Measurements from ENCODE around the gene OTUD3. TPM values are rescaled to one million over a fixed set of nuclear protein-coding genes. Genes with fewer than 3 reads are reported as not detected.

The OTUD3 gene
- total RNA-seq, 1 experiment from 2014 or later, result 2.5 TPM

DNA sequence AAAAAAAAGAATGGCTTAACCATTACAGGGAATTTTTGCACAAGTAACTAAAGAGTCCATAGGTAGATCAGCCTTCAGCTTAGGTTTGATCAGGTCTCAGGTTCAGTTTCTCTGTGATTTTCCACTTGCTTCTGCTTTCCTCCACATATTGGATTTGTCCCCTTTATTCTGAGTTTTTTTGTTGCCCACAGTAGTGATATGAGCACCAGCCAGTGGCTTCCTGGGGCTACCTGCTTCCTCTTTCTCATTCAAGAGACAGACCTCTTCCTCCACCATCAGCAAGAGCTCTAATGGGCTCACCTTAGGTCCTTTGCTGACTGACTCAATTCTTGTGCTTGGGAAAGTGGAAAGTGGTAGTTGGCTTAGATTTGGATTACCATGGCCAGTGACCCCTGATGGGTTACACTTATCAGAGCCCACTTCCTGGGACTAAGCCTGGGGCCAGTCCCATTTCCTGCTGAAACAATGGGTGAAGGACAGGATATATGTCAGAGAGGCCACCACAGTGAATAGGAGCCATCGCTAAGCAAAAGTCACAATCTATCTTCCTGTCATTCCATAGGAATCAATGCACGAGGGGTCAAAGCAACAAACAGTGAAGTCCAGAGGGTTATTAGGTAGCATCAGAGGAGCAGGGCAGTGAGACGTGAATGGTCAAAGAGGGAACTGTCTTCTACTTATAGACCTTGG is 54.0 kb downstream of the OTUD3 start:
- in situ Hi-C loops (cut with HindIII; ENCODE audit: low pct_unique_long_range_greater_than_20kb, low sequenced_read_pairs), result no loop called here
- no peak for DNase-seq (ENCODE audit: low read depth)

DNA sequence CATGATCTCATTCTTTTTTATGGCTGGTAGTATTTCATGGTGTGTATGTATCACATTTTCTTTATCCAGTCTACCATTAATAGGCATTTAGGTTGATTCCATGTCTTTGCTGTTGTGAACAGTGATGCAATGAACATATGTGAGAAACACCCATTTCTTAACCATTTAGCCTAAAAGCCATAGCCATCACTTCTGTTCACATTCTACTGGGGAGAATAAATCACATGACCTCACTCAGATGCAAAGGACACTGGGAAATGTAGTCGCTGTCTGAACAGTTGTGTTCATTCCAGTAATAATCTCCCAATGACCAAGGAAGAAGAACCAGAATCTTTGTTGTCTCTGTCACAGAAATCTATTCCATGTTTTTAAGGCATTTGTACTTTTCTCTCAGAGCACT is 56.3 kb downstream of the OTUD3 start:
- DNase-seq (ENCODE audit: low read depth), result no peak
- in situ Hi-C loops (cut with HindIII; ENCODE audit: low pct_unique_long_range_greater_than_20kb, low sequenced_read_pairs), result no loop called here

- in situ Hi-C loops (cut with HindIII; ENCODE audit: low pct_unique_long_range_greater_than_20kb, low sequenced_read_pairs), result no loop called here
Observed at GRCh38 chr1:19940486-19941205, 58.5 kb downstream of the OTUD3 start.

DNA sequence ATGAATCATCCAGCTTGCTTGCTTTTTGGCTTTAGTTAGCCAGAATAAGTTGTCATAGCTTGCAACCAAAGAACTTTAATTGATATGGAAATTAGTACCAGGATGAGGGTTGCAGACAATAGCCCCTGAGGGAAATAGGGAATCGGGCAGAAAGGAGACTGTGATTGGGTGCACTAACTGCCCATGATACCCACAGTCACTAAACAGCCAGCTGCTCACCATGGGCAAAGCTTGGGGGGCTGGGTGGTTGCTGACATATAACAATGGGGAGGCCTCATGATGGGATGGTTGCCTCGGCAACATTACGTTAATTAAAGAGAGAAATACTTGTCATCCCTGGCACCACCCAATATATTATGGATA is 59.0 kb downstream of the OTUD3 start:
- DNase-seq (ENCODE audit: low read depth), result no peak
- in situ Hi-C loops (cut with HindIII; ENCODE audit: low pct_unique_long_range_greater_than_20kb, low sequenced_read_pairs), result no loop called here

More at GRCh38 chr1:19940486-19941205, 58.5 kb downstream of the OTUD3 start:
- no peak for DNase-seq (ENCODE audit: low read depth)

DNA sequence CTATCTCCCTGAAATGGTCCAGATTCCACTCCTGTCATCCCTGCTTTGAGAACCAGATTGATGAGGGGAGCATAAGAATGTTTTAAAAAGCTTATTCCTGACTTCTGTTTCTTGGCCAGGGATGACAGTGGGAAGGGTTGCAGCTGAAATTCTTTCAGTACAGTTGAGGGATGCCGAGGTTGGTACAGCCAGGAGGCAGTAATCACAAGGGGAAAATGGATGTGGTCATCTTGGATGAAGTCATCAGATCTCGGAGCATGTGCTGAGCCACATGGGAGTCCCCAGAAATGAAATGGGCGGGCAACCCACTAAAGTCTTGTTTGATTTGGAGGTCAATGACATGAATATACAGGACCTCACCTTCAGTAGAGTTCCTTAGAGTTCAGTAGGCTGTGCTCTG is 59.9 kb downstream of the OTUD3 start:
- in situ Hi-C loops (cut with HindIII; ENCODE audit: low pct_unique_long_range_greater_than_20kb, low sequenced_read_pairs), result no loop called here
- DNase-seq (ENCODE audit: low read depth), result no peak

GRCh38 chr1:19942657-19943056 is 60.5 kb downstream of the OTUD3 start:
- in situ Hi-C loops (cut with HindIII; ENCODE audit: low pct_unique_long_range_greater_than_20kb, low sequenced_read_pairs), result no loop called here
- DNase-seq (ENCODE audit: low read depth), result no peak

DNA sequence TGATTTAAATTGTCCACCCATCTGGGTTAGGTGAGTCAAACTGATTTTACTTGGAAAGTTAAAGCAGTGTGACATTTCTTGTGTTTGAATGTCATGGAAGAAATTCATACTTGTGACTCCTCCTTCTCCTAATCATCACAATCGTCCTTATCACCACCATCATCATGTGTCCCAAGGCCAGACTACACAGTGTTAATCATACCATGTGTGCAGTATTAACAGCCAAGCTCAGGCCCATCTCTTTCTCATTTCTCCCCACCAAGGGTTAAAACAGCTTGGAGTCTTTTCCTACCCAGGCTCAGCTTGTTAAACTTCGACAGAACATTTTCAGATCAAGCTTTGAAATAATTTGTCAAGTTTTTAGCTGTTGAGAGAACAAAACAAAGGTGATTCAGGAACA is 63.7 kb downstream of the OTUD3 start:
- no peak for DNase-seq (ENCODE audit: low read depth)
- in situ Hi-C loops (cut with HindIII; ENCODE audit: low pct_unique_long_range_greater_than_20kb, low sequenced_read_pairs), result no loop called here

- in situ Hi-C loops (cut with HindIII; ENCODE audit: low pct_unique_long_range_greater_than_20kb, low sequenced_read_pairs), result no loop called here
- DNase-seq (ENCODE audit: low read depth), result no peak
Observed at GRCh38 chr1:19946331-19946751, 64.1 kb downstream of the OTUD3 start.

DNA sequence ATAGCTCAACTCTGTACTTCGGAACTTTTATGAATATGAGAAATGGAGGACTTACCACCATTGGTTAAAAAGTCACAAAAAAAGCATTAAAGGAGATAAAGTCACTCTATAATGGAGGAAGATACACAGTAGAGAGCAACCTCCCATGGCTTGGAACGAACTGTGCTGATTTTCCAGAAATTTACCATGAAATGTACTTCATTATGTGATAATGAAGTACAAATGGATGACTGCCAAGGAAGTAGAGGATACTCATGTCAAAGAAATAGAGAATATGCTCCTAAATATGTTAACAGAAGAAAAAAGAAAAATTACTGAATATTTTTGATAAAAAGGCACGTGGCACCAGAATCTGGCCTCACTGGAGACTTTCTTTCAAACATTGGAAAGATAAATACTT is 64.8 kb downstream of the OTUD3 start:
- DNase-seq (ENCODE audit: low read depth), result no peak
- in situ Hi-C loops (cut with HindIII; ENCODE audit: low pct_unique_long_range_greater_than_20kb, low sequenced_read_pairs), result no loop called here

DNA sequence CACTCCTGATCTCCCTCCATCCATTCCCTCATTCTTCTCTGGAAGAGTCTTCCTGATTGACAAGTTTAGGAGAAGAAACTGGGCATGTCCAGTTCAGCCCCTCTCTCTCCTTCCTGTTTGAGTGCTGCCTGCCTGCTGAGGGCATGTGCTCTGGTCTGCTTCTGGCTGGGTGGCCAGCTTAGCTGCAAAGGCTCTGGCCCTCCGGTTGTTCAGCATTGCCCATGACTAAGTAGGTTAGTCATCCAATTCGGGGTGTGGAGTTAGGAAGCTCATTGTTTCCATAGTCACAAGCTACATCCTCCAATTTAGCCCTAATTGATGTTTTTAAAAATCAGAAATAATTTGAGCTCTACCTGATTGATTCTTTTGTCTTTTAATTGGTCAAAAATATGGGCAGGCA is 66.8 kb downstream of the OTUD3 start:
- in situ Hi-C loops (cut with HindIII; ENCODE audit: low pct_unique_long_range_greater_than_20kb, low sequenced_read_pairs), result no loop called here
- DNase-seq (ENCODE audit: low read depth), result no peak

DNA sequence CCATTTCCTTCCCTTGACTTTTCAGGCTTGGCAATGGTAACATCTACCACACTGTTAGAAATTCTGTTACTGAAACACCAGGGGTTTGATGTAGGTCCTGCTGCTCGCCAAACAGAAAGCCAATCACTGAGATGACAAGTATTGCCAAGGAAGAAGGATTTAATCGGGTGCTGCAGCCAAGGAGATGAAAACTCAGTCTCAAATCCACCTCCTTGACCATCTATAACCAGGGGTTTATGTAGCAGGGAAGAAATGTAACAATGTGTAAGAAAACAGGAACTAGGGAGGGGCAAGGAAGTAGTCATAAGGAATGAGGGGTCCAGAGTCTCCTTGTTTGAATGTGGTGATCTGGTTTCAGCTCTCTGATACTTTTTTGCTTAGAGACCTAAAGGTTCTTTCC is 71.9 kb downstream of the OTUD3 start:
- no peak for DNase-seq (ENCODE audit: low read depth)
- in situ Hi-C loops (cut with HindIII; ENCODE audit: low pct_unique_long_range_greater_than_20kb, low sequenced_read_pairs), result no loop called here

DNA sequence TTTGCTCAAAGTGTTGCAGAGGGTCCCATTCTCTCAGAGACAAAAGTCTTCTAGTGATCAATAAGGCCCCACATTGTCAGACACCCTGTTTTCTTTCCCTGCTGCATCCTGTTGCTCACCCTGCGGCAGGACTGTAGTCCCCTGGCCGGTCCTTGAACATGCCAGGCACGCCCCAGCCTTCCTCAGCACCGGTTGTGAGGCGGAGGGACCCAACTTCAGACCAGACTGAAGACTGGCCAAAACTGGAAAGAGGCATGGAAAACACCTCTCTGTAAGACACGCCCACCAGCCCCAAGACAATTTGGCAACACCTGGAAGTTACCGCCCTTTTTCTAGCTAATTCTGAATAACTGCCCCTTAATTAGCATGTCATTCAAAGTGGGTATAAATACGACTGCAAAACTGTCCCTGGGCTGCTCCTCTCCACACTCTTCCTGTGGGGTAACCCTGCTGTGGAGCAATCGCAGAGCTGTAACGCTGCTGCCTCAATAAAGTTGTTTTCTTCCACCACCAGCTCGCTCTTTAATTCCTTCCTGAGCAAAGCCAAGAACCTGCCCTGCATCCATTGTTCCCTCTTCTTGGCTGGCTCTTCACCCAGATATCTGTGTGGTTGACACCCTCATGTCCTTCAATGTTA is 73.5 kb downstream of the OTUD3 start:
- in situ Hi-C loops (cut with HindIII; ENCODE audit: low pct_unique_long_range_greater_than_20kb, low sequenced_read_pairs), result no loop called here
- DNase-seq (ENCODE audit: low read depth), result no peak

DNA sequence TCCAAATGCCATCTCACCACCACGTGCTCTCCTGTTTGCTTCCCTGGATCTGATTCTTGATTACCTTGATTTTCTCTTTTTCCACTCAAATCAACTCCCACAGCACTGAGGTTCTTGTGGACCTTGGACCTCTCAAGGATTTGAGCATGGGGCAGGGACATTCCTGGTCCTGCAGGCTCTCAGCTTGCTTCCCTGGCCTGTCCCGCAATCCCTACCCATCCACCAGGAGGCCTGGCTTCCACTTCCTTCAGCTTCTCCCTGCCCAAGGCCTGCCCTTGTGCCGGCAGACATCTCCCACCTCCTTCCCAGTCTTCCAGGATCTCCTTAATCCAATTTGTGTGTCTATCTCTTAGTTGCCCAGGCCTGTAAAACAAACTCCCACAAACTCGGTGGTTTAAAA is 75.6 kb downstream of the OTUD3 start:
- DNase-seq (ENCODE audit: low read depth), result no peak
- in situ Hi-C loops (cut with HindIII; ENCODE audit: low pct_unique_long_range_greater_than_20kb, low sequenced_read_pairs), result no loop called here

- in situ Hi-C loops (cut with HindIII; ENCODE audit: low pct_unique_long_range_greater_than_20kb, low sequenced_read_pairs), result no loop called here
- DNase-seq (ENCODE audit: low read depth), result no peak
Observed at GRCh38 chr1:19960591-19960990, 78.4 kb downstream of the OTUD3 start.

Other genes with a start within 250 kb of the OTUD3 start
- gene NBL1, start 238.1 kb upstream of the OTUD3 start, total RNA-seq (2014; rRNA removed; shearing (Covaris generic); ENCODE audit: low replicate concordance), result 135 and 160 TPM in 2 replicates
- not detected in 2 replicates for gene HTR6, start 217.5 kb upstream of the OTUD3 start, total RNA-seq (2014; rRNA removed; shearing (Covaris generic); ENCODE audit: low replicate concordance)
- gene TMCO4, start 82.5 kb upstream of the OTUD3 start, total RNA-seq (2014; rRNA removed; shearing (Covaris generic); ENCODE audit: low replicate concordance), result 19.3 and 27.0 TPM in 2 replicates
- not detected in 2 replicates for gene RNF186, start 67.1 kb upstream of the OTUD3 start, total RNA-seq (2014; rRNA removed; shearing (Covaris generic); ENCODE audit: low replicate concordance)
- not detected in 2 replicates for gene PLA2G2E, start 41.2 kb downstream of the OTUD3 start, total RNA-seq (2014; rRNA removed; shearing (Covaris generic); ENCODE audit: low replicate concordance)
- gene PLA2G2A, start 97.2 kb downstream of the OTUD3 start, total RNA-seq (2014; rRNA removed; shearing (Covaris generic); ENCODE audit: low replicate concordance), result not detected in 2 replicates
- gene PLA2G5, start 187.8 kb downstream of the OTUD3 start, total RNA-seq (2014; rRNA removed; shearing (Covaris generic); ENCODE audit: low replicate concordance), result not detected in 2 replicates
- not detected in 2 replicates for gene PLA2G2D, start 237.1 kb downstream of the OTUD3 start, total RNA-seq (2014; rRNA removed; shearing (Covaris generic); ENCODE audit: low replicate concordance)

Measured in Caki2 (cell line).